Measurements from ENCODE around the gene TRABD.
"Not testable (repeated sequence)": the region's sequence is repeated elsewhere in the genome, so short reads cannot be mapped to it uniquely, and the experiment has no call there.

The TRABD gene

GRCh38 chr22:50185375-50186087 lies at the start of gene TRABD:
Gene TRABD (plus strand): TSS chr22:50185913. CDS start chr22:50193061, 7,148 bp downstream.
- peak; percentile 55 for DNase-seq

- DNase-seq, result no peak
Observed at GRCh38 chr22:50136581-50137015, 49.1 kb upstream of the TRABD start.

- DNase-seq, result not testable (repeated sequence)
Observed at GRCh38 chr22:50137277-50137676, 48.4 kb upstream of the TRABD start.

GRCh38 chr22:50138041-50138440 lies 47.7 kb upstream of the TRABD start:
- no peak for DNase-seq

GRCh38 chr22:50138988-50139387 lies 46.7 kb upstream of the TRABD start:
- no peak for DNase-seq

- no peak for DNase-seq
Observed at GRCh38 chr22:50139843-50140415, 45.8 kb upstream of the TRABD start.

- DNase-seq, result no peak
Observed at GRCh38 chr22:50140615-50141014, 45.1 kb upstream of the TRABD start.

- no peak for DNase-seq
Observed at GRCh38 chr22:50141462-50141861, 44.3 kb upstream of the TRABD start.

- no peak for DNase-seq
Observed at GRCh38 chr22:50141891-50142363, 43.8 kb upstream of the TRABD start.

- DNase-seq, result no peak
Observed at GRCh38 chr22:50143096-50143495, 42.6 kb upstream of the TRABD start.

GRCh38 chr22:50144005-50144614 lies 41.6 kb upstream of the TRABD start:
- DNase-seq, result no peak

- DNase-seq, result no peak
Observed at GRCh38 chr22:50145721-50146438, 39.8 kb upstream of the TRABD start.

- no peak for DNase-seq
Observed at GRCh38 chr22:50146439-50147238, 39.1 kb upstream of the TRABD start.

- DNase-seq, result not testable (repeated sequence)
Observed at GRCh38 chr22:50147258-50148165, 38.2 kb upstream of the TRABD start.

GRCh38 chr22:50148166-50148500 lies 37.6 kb upstream of the TRABD start:
- DNase-seq, result no peak

- peak; percentile 24 for DNase-seq
Observed at GRCh38 chr22:50148991-50149721, 36.6 kb upstream of the TRABD start.

- DNase-seq, result peak; percentile 12
Observed at GRCh38 chr22:50150161-50151129, 35.3 kb upstream of the TRABD start.

- DNase-seq, result no peak
Observed at GRCh38 chr22:50151571-50152537, 33.9 kb upstream of the TRABD start.

All from DMS 273 treated with DMSO at 0.1 percent for 48 hours (cell line).